GM21367 (cell line): Measurements from ENCODE around the gene SCGB3A1.

Experiments used
- ATAC-seq: cut with Tn5 transposase; IDR thresholded peaks from one replicate; pipeline ENCODE4 v1.9.1; 2021; ENCODE audit not compliant: unreplicated experiment

Gene SCGB3A1

GRCh38 chr5:180591311-180591887 is at the start of gene SCGB3A1:
Gene SCGB3A1, minus strand, starts transcription at chr5:180591499. Its CDS starts 37 bp downstream, at chr5:180591462.
- ATAC-seq: no peak

GRCh38 chr5:180640611-180640860 is 49.2 kb upstream of the SCGB3A1 start:
- no peak for ATAC-seq

- no peak for ATAC-seq
These were observed 48.7 kb upstream of the SCGB3A1 start for GRCh38 chr5:180639741-180640610.

GRCh38 chr5:180639287-180639686 is 48.0 kb upstream of the SCGB3A1 start:
- ATAC-seq: no peak

GRCh38 chr5:180637962-180638680 is 46.8 kb upstream of the SCGB3A1 start:
- no peak for ATAC-seq

- no peak for ATAC-seq
These were observed 45.2 kb upstream of the SCGB3A1 start for GRCh38 chr5:180636403-180637075.

GRCh38 chr5:180636016-180636402 is 44.7 kb upstream of the SCGB3A1 start:
- no peak for ATAC-seq

GRCh38 chr5:180633283-180634177 is 42.2 kb upstream of the SCGB3A1 start:
- no peak for ATAC-seq

- ATAC-seq: no peak
These were observed 41.5 kb upstream of the SCGB3A1 start for GRCh38 chr5:180632768-180633167.

GRCh38 chr5:180631549-180632383 is 40.5 kb upstream of the SCGB3A1 start:
- no peak for ATAC-seq

GRCh38 chr5:180630426-180630825 is 39.1 kb upstream of the SCGB3A1 start:
- no peak for ATAC-seq

- ATAC-seq: no peak
These were observed 38.6 kb upstream of the SCGB3A1 start for GRCh38 chr5:180629831-180630382.

- ATAC-seq: no peak
These were observed 37.8 kb upstream of the SCGB3A1 start for GRCh38 chr5:180628827-180629750.

- ATAC-seq: no peak
These were observed 36.9 kb upstream of the SCGB3A1 start for GRCh38 chr5:180628211-180628610.

- ATAC-seq: no peak
These were observed 36.3 kb upstream of the SCGB3A1 start for GRCh38 chr5:180627386-180628120.

- ATAC-seq: no peak
These were observed 35.5 kb upstream of the SCGB3A1 start for GRCh38 chr5:180626661-180627385.
